ENCODE results near the gene FADS2.

- TF ChIP-seq CTCF (conservative IDR thresholded peaks at IDR 0.05) (no peak), EZH2 (IDR thresholded peaks at IDR 0.05; ENCODE audit: low read depth) (no peak)
These were observed 79.2 kb downstream of the FADS2 start for GRCh38 chr11:61907282-61907681.
